ENCODE measurements around the gene SEC24D.
A peak's percentile ranks its signal among the peaks of the same experiment; 100 is the strongest.

Gene SEC24D

DNA sequence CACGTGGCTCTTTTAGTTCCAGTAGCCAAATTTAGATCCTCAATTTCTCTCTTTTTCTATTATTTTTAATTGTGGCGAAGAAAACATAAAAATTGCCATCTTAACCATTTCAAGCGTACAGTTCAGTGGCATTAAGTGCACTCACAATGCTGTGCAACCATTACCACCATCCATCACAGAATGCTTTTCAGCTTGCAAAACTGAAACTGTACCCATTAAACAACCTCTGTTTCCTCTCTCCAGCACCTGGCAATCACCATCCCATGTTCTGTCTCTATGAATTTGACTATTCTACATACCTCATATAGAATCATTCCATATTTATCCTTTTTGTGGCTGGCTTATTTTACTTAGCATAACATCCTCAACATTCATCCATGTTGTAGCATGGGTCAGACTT is 75.8 kb downstream of the SEC24D start:
- Histone ChIP-seq H3K4me1 (ENCODE audit: control insufficient read depth, insufficient read depth, low read length) (peaks cover 22% of the 10 kb centered on the region), H3K27ac (ENCODE audit: low read length) (peak overlapping the region; percentile 1), H3K36me3 (ENCODE audit: control insufficient read depth in 2 of 2, insufficient read depth in 2 of 2, low read length in 2 of 2) (no peaks in the 10 kb centered on the region), H3K4me3 (ENCODE audit: low read length in 2 of 2) (no peak overlapping the region), H3K27me3 (ENCODE audit: control insufficient read depth in 1 of 2, insufficient read depth in 2 of 2, low read length in 2 of 2) (no peaks in the 10 kb centered on the region), H3K9me3 (ENCODE audit: control insufficient read depth in 2 of 2, low read length in 2 of 2) (no peaks in the 10 kb centered on the region), H3K9ac (ENCODE audit: low read length in 2 of 2) (no peak overlapping the region)

DNA sequence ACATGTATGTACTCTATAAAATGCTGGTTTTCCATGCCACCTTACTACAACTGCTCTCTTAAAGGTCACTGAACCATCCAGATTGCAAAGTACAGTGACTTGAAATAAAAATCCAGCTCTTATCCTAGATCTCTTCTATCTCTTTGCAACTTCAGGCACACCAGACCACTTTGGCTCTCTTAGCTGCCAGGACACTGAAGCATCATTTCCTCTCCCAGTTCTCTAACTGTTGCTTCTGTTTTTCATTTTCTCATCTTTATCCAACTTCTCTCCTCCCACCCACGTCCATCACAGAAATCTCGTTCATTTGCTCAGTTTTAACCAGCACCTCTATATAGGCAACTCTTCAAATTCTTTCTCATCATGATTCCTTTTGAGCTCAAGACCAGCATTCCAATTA is 76.4 kb downstream of the SEC24D start:
- peaks cover 21% of the 10 kb centered on the region for H3K4me1 ChIP-seq (ENCODE audit: control insufficient read depth, insufficient read depth, low read length)
- peak overlapping the region; percentile 1 for H3K27ac ChIP-seq (ENCODE audit: low read length)
- no peak overlapping the region for H3K9ac ChIP-seq (ENCODE audit: low read length in 2 of 2)
- no peaks in the 10 kb centered on the region for H3K36me3 ChIP-seq (ENCODE audit: control insufficient read depth in 2 of 2, insufficient read depth in 2 of 2, low read length in 2 of 2)
- H3K27me3 ChIP-seq (ENCODE audit: control insufficient read depth in 1 of 2, insufficient read depth in 2 of 2, low read length in 2 of 2) = no peaks in the 10 kb centered on the region
- no peaks in the 10 kb centered on the region for H3K9me3 ChIP-seq (ENCODE audit: control insufficient read depth in 2 of 2, low read length in 2 of 2)
- H3K4me3 ChIP-seq (ENCODE audit: low read length in 2 of 2) = no peak overlapping the region

GRCh38 chr4:118758293-118758692 is 77.6 kb downstream of the SEC24D start:
- Histone ChIP-seq H3K36me3 (ENCODE audit: control insufficient read depth in 2 of 2, insufficient read depth in 2 of 2, low read length in 2 of 2) (no peaks in the 10 kb centered on the region), H3K27ac (ENCODE audit: low read length) (peak overlapping the region; percentile 75), H3K9ac (ENCODE audit: low read length in 2 of 2) (no peak overlapping the region), H3K4me1 (ENCODE audit: control insufficient read depth, insufficient read depth, low read length) (peaks cover 20% of the 10 kb centered on the region), H3K4me3 (ENCODE audit: low read length in 2 of 2) (no peak overlapping the region), H3K27me3 (ENCODE audit: control insufficient read depth in 1 of 2, insufficient read depth in 2 of 2, low read length in 2 of 2) (no peaks in the 10 kb centered on the region), H3K9me3 (ENCODE audit: control insufficient read depth in 2 of 2, low read length in 2 of 2) (no peaks in the 10 kb centered on the region)

GRCh38 chr4:118757761-118758251 is 78.1 kb downstream of the SEC24D start:
- Histone ChIP-seq H3K9me3 (ENCODE audit: control insufficient read depth in 2 of 2, low read length in 2 of 2) (no peaks in the 10 kb centered on the region), H3K4me3 (ENCODE audit: low read length in 2 of 2) (no peak overlapping the region), H3K27me3 (ENCODE audit: control insufficient read depth in 1 of 2, insufficient read depth in 2 of 2, low read length in 2 of 2) (no peaks in the 10 kb centered on the region), H3K4me1 (ENCODE audit: control insufficient read depth, insufficient read depth, low read length) (peaks cover 20% of the 10 kb centered on the region), H3K36me3 (ENCODE audit: control insufficient read depth in 2 of 2, insufficient read depth in 2 of 2, low read length in 2 of 2) (no peaks in the 10 kb centered on the region), H3K27ac (ENCODE audit: low read length) (peak overlapping the region; percentile 75), H3K9ac (ENCODE audit: low read length in 2 of 2) (peak overlapping the region in 1 of 2 donors; percentile 4)

GRCh38 chr4:118756958-118757357 is 79.0 kb downstream of the SEC24D start:
- H3K4me3 ChIP-seq (ENCODE audit: low read length in 2 of 2) = no peak overlapping the region
- H3K27ac ChIP-seq (ENCODE audit: low read length) = peak overlapping the region; percentile 75
- H3K36me3 ChIP-seq (ENCODE audit: control insufficient read depth in 2 of 2, insufficient read depth in 2 of 2, low read length in 2 of 2) = peaks cover 0 to 2% of the 10 kb centered on the region in 2 donors
- H3K9ac ChIP-seq (ENCODE audit: low read length in 2 of 2) = no peak overlapping the region
- H3K9me3 ChIP-seq (ENCODE audit: control insufficient read depth in 2 of 2, low read length in 2 of 2) = no peaks in the 10 kb centered on the region
- no peaks in the 10 kb centered on the region for H3K27me3 ChIP-seq (ENCODE audit: control insufficient read depth in 1 of 2, insufficient read depth in 2 of 2, low read length in 2 of 2)
- peaks cover 17% of the 10 kb centered on the region for H3K4me1 ChIP-seq (ENCODE audit: control insufficient read depth, insufficient read depth, low read length)

GRCh38 chr4:118756429-118756828 is 79.5 kb downstream of the SEC24D start:
- Histone ChIP-seq H3K9me3 (ENCODE audit: control insufficient read depth in 2 of 2, low read length in 2 of 2) (no peaks in the 10 kb centered on the region), H3K4me1 (ENCODE audit: control insufficient read depth, insufficient read depth, low read length) (peaks cover 17% of the 10 kb centered on the region), H3K27ac (ENCODE audit: low read length) (peak overlapping the region; percentile 75)

GRCh38 chr4:118755438-118756226 is 80.3 kb downstream of the SEC24D start:
- H3K27ac ChIP-seq (ENCODE audit: low read length) = peak overlapping the region; percentile 75
- H3K9me3 ChIP-seq (ENCODE audit: control insufficient read depth in 2 of 2, low read length in 2 of 2) = no peaks in the 10 kb centered on the region
- no peak overlapping the region for H3K9ac ChIP-seq (ENCODE audit: low read length in 2 of 2)
- no peak overlapping the region for H3K4me3 ChIP-seq (ENCODE audit: low read length in 2 of 2)
- peaks cover 14% of the 10 kb centered on the region for H3K4me1 ChIP-seq (ENCODE audit: control insufficient read depth, insufficient read depth, low read length)
- no peaks in the 10 kb centered on the region for H3K27me3 ChIP-seq (ENCODE audit: control insufficient read depth in 1 of 2, insufficient read depth in 2 of 2, low read length in 2 of 2)
- H3K36me3 ChIP-seq (ENCODE audit: control insufficient read depth in 2 of 2, insufficient read depth in 2 of 2, low read length in 2 of 2) = peaks cover 2 to 6% of the 10 kb centered on the region in 2 donors

More at GRCh38 chr4:118756429-118756828, 79.5 kb downstream of the SEC24D start:
- Histone ChIP-seq H3K36me3 (ENCODE audit: control insufficient read depth in 2 of 2, insufficient read depth in 2 of 2, low read length in 2 of 2) (peaks cover under 1 to 5% of the 10 kb centered on the region in 2 donors), H3K9ac (ENCODE audit: low read length in 2 of 2) (peak overlapping the region in 1 of 2 donors; percentile 8), H3K27me3 (ENCODE audit: control insufficient read depth in 1 of 2, insufficient read depth in 2 of 2, low read length in 2 of 2) (no peaks in the 10 kb centered on the region), H3K4me3 (ENCODE audit: low read length in 2 of 2) (no peak overlapping the region)

DNA sequence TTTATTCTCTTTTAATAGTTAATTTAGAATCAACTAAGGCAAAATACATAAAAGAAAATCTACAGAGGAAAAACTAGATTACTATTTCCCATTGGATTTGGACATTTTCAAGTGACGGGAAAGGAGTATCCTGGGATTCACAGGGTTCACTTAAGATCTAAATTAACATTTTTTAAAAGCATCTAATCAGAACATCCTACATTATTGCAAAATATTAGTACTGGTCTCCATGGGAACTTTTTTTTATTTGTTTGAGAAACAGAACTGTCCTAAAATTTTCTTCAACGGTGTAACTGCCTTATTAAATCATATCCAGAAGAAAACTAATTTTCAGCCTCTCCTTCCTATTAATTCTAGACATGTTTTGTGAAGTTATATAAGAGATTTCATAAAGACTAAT is 81.0 kb downstream of the SEC24D start:
- Histone ChIP-seq H3K27ac (ENCODE audit: low read length) (peak overlapping the region; percentile 75), H3K36me3 (ENCODE audit: control insufficient read depth in 2 of 2, insufficient read depth in 2 of 2, low read length in 2 of 2) (peaks cover 2 to 6% of the 10 kb centered on the region in 2 donors), H3K27me3 (ENCODE audit: control insufficient read depth in 1 of 2, insufficient read depth in 2 of 2, low read length in 2 of 2) (no peaks in the 10 kb centered on the region), H3K9ac (ENCODE audit: low read length in 2 of 2) (no peak overlapping the region), H3K9me3 (ENCODE audit: control insufficient read depth in 2 of 2, low read length in 2 of 2) (no peaks in the 10 kb centered on the region), H3K4me1 (ENCODE audit: control insufficient read depth, insufficient read depth, low read length) (peaks cover 14% of the 10 kb centered on the region), H3K4me3 (ENCODE audit: low read length in 2 of 2) (no peak overlapping the region)

GRCh38 chr4:118753685-118754084 is 82.2 kb downstream of the SEC24D start:
- H3K27me3 ChIP-seq (ENCODE audit: control insufficient read depth in 1 of 2, insufficient read depth in 2 of 2, low read length in 2 of 2) = no peaks in the 10 kb centered on the region
- H3K9me3 ChIP-seq (ENCODE audit: control insufficient read depth in 2 of 2, low read length in 2 of 2) = no peaks in the 10 kb centered on the region
- peaks cover 16% of the 10 kb centered on the region for H3K4me1 ChIP-seq (ENCODE audit: control insufficient read depth, insufficient read depth, low read length)
- no peak overlapping the region for H3K9ac ChIP-seq (ENCODE audit: low read length in 2 of 2)
- H3K27ac ChIP-seq (ENCODE audit: low read length) = peak overlapping the region; percentile 0
- no peak overlapping the region for H3K4me3 ChIP-seq (ENCODE audit: low read length in 2 of 2)
- H3K36me3 ChIP-seq (ENCODE audit: control insufficient read depth in 2 of 2, insufficient read depth in 2 of 2, low read length in 2 of 2) = peaks cover 2 to 6% of the 10 kb centered on the region in 2 donors

GRCh38 chr4:118753096-118753495 is 82.8 kb downstream of the SEC24D start:
- H3K9me3 ChIP-seq (ENCODE audit: control insufficient read depth in 2 of 2, low read length in 2 of 2) = no peaks in the 10 kb centered on the region
- no peak overlapping the region for H3K27ac ChIP-seq (ENCODE audit: low read length)
- H3K4me1 ChIP-seq (ENCODE audit: control insufficient read depth, insufficient read depth, low read length) = peaks cover 17% of the 10 kb centered on the region
- H3K36me3 ChIP-seq (ENCODE audit: control insufficient read depth in 2 of 2, insufficient read depth in 2 of 2, low read length in 2 of 2) = peaks cover 2 to 6% of the 10 kb centered on the region in 2 donors
- no peaks in the 10 kb centered on the region for H3K27me3 ChIP-seq (ENCODE audit: control insufficient read depth in 1 of 2, insufficient read depth in 2 of 2, low read length in 2 of 2)
- no peak overlapping the region for H3K4me3 ChIP-seq (ENCODE audit: low read length in 2 of 2)
- H3K9ac ChIP-seq (ENCODE audit: low read length in 2 of 2) = no peak overlapping the region

GRCh38 chr4:118752551-118752950 is 83.4 kb downstream of the SEC24D start:
- Histone ChIP-seq H3K9ac (ENCODE audit: low read length in 2 of 2) (no peak overlapping the region), H3K9me3 (ENCODE audit: control insufficient read depth in 2 of 2, low read length in 2 of 2) (no peaks in the 10 kb centered on the region), H3K4me1 (ENCODE audit: control insufficient read depth, insufficient read depth, low read length) (peaks cover 17% of the 10 kb centered on the region), H3K27ac (ENCODE audit: low read length) (no peak overlapping the region), H3K4me3 (ENCODE audit: low read length in 2 of 2) (no peak overlapping the region), H3K27me3 (ENCODE audit: control insufficient read depth in 1 of 2, insufficient read depth in 2 of 2, low read length in 2 of 2) (no peaks in the 10 kb centered on the region), H3K36me3 (ENCODE audit: control insufficient read depth in 2 of 2, insufficient read depth in 2 of 2, low read length in 2 of 2) (peaks cover 2 to 6% of the 10 kb centered on the region in 2 donors)

All from stomach smooth muscle (tissue), 2 donors.